HS-27A (cell line): ENCODE measurements around the gene TTLL7.

Source experiments
- DNase-seq: peaks from one replicate; pipeline ENCODE4 v3.0.0-alpha.2; 2012; ENCODE audit warnings: low read depth, missing footprints

TTLL7 gene

DNA sequence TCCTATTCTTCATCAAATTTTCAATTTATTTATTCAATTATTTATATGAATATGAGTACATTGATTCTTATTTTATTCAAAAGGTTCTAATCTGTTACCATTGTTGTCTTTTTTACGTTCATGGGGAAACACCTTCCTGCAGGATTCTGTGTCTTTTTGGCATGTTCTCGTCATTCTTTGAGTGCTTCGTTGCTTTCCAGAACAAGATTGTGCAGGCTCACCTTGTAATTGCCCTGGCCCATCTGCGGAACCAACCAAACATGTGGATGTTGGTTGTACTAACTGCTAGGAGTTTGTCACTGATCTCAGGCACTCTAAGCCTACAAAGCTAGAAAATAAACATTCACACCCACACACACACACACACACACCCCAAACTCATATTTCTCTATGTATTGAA is 182.1 kb downstream of the TTLL7 start:
- DNase-seq: no peak

DNA sequence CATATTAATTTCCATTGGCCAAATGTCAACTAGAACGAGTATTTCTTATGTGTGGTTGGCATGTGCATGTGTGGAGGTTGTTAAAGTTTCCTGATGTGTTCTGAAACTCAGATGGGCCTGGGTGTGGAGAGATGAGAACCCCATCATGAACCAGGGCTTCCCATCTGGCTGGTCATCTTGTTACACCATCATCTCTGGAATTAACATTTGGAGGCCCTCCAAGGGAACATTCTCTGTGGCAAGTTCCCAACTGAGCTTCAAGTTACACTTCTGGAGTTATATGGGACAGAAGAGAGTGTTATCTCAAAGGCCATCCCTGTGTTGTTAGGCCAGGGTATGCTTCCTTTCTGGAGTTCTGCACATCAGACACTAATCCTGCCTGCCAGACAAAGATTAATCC is 183.6 kb downstream of the TTLL7 start:
- DNase-seq: no peak
